T1000 (cell line): ENCODE results near the gene CACNB3.
"Not testable (repeated sequence)": the region's sequence is repeated elsewhere in the genome, so short reads cannot be mapped to it uniquely, and the experiment has no call there.

Experiments used
- DNase-seq: peaks from one replicate; lab custom pipeline; 2025; ENCODE audit warnings: mixed read lengths; lab: John Stamatoyannopoulos, UW

Gene CACNB3

DNA sequence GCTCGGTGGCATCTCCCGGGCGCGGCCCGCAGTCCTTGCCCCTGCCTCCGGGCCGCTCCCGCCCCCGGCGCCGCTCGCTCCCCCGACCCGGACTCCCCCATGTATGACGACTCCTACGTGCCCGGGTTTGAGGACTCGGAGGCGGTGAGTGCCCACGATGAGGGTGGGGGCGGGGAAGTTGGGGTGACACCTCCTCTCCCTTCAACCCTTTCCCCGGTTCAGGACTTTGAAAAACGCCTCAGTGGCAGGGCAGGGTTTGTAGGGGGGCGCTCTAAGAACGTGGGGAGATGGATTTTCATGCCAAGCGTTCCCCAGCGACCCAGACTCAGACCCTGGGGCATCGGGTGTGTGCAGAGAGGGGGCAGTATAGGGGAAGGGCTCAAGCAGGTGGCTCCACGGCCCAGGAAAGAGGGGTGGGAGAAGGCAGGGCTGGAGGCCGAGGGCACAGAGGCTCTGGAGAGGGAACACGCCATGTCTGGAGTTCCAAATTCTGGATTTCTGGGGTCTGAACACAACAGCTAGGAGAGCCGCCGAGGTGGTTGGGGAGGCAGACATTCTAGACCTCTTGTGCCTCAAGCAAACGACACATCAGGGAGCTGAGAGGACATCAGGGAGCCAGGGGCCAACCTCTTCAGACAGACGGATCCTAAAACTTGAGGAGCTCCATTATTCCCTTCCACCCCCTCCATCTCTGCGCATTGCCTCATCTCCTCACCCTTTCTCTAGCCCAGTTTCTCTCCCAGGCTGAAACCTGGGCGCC, 715 bp downstream of the CACNB3 start:
- DNase-seq: no peak

- DNase-seq: no peak
Observed at GRCh38 chr12:48819986-48820725, 1.9 kb downstream of the CACNB3 start.

GRCh38 chr12:48822139-48822538, 3.8 kb downstream of the CACNB3 start:
- DNase-seq: no peak

DNA sequence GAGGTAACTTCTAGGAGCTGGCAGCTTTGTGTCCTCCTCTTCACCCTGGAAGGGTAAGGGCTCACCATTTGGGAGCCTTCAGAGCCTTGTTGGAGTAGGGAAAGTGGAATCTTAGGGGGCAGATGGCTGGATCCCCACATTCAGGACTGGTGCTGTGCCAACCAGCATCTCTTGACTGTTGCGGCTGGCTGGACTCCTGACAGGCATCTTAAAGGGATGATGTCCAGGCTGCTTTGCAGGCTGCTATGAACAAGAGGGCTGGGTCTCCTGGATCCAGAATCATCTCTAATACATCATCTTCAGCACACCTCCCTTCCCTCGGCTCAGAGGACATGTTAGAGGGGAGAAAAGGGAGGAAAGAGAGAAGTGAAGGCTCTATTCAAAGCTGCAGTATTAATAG, 4.4 kb downstream of the CACNB3 start:
- DNase-seq: no peak

- no peak for DNase-seq
Observed at GRCh38 chr12:48823281-48823680, 5.0 kb downstream of the CACNB3 start.

DNA sequence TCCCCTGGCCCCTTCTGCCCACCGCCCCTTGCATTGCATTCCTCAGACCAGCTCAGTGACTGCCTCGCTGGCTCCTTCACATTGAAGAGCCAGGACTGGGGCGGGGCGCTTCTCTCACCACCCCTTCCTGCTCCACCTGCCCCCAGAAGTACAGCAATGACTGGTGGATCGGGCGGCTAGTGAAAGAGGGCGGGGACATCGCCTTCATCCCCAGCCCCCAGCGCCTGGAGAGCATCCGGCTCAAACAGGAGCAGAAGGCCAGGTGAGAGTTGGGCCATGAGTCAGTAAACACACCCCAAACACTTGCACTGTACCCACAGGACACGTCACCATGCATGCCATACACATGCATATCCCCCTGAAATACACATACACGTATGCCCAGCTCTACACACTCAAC, 5.8 kb downstream of the CACNB3 start:
- no peak for DNase-seq

DNA sequence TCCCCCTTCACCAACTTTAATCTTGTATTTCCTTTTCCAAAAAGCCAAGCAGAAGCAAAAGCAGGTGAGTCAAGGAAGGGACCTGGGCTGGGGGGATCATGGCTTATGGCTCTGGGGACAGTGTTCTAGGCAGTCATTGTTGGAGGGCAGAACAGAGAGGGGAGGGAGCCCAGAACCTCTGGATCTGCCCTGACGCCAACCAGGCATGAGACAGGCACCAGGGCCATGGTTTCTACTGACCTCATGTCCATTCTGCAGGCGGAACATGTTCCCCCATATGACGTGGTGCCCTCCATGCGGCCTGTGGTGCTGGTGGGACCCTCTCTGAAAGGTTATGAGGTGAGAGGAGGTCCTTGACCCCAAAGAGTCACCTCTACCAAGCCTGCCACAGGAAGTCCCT, 6.6 kb downstream of the CACNB3 start:
- no peak for DNase-seq

GRCh38 chr12:48826209-48826855, 8.0 kb downstream of the CACNB3 start:
- no peak for DNase-seq

- no peak for DNase-seq
Observed at GRCh38 chr12:48827026-48827425, 8.7 kb downstream of the CACNB3 start.

GRCh38 chr12:48827513-48828096, 9.3 kb downstream of the CACNB3 start:
- no peak for DNase-seq

DNA sequence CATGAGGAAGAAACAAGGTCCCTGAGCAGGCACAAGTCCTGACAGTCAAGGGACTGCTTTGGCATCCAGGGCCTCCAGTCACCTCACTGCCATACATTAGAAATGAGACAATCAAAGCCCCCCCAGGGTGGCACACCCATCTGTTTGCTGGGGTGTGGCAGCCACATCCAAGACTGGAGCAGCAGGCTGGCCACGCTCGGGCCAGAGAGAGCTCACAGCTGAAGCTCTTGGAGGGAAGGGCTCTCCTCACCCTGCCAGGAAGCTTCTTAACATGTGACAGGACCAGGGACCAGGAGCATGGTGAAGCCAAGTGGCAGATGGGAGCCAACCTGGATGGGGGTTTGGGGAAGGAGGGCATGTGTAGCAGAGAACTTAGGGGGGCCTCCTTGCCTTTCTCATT, 10.0 kb downstream of the CACNB3 start:
- no peak for DNase-seq

GRCh38 chr12:48828841-48829575, 10.7 kb downstream of the CACNB3 start:
- DNase-seq: no peak

DNA sequence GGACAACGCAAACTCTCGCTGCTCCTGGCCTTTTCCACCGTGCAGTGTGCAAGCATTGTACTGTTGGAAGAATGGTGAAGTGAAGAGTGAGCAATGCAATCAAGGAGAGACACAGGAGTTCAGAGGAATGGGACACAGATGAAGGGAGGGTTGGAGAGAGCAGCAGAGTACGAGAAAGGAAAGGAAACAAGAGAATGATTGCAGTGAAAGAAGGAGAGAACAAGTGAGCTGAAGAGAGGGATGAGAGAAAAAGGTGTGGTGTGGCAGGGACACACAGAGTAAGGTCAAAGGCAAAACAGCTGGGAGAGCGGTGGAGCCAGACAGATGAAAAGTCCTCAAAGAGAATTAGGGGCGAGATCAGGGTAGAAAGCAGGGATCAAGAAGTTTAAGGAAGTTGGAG, 13.0 kb downstream of the CACNB3 start:
- no peak for DNase-seq

- DNase-seq: no peak
Observed at GRCh38 chr12:48832321-48833060, 14.2 kb downstream of the CACNB3 start.

DNA sequence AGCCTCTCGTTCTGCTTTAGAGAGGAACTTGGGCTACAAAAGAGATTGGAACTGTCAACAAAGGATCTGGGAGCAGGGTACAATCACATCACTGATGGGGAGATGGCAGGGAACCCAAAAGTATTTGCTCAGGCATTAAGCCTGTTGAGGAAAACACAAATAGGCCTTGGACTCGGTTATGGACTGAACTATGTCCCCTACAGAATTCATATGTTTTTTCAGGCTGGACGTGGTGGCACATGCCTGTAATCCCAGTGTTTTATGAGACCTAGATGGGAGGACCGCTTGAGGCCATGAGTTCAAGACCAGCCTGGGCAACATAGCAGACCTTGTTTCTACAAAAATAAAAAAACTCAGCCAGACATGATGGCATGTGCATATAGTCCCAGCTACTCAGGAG, 19.8 kb downstream of the CACNB3 start:
- no peak for DNase-seq

DNA sequence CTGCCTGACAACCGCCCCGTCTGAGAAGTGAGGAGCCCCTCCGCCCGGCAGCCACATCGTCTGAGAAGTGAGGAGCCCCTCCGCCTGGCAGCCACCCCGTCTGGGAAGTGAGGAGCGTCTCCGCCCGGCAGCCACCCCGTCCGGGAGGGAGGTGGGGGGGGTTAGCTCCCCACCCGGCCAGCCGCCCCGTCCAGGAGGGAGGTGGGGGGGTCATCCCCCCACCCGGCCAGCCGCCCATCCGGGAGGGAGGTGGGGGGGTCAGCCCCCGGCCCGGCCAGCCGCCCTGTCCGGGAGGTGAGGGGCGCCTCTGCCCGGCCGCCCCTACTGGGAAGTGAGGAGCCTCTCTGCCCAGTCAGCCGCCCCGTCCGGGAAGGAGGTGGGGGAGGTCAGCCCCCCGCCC, 23.7 kb downstream of the CACNB3 start:
- not testable (repeated sequence) for DNase-seq

DNA sequence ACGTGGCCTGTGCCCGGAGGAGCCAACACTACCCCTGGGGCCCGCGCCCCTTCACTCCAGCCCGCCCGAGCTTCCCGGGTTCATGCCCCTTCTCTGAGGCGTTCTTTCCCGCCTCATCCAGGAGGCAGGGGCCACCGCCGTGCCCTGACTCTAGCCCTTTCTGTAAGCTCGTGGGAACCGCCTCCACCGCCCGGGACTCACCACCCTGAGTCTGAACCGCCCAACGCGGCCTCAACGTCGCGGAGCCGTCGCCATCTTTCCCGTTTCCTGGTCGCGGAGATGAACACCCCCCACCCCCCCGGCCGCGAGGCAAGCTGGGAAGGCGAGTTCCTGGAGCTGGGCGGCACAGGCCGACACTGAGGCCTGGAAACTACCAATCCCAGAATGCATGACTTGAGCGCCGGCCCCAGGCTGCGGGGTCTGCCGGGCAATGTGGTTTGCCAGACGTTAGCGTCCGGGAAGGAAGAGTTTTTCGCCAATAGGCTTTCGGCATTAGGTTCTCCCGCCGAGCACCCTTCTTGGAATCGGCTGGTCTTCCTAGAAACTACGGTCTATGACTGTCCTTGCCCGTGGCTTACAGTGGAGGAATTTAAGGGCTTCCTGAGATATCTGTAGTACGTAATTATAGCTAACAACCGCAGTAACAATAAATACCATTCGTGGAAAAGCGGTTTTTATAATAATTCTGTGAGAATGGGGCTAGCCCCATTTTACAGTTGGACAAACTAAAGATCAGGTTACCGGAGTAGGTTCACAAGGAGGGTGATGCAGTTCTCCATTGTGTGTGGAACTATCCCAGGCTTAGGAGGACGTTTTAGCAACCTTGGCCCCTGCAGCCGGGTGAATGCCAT, 33.8 kb downstream of the CACNB3 start, which contains the start of gene DDX23:
DDX23 (minus strand) TSS at position 281 of the 851 bp plus-strand sequence. CDS start 6,381 bp downstream, outside the sequence.
- peak; percentile 96 for DNase-seq

- peak; percentile 74 for DNase-seq
Observed at GRCh38 chr12:48852734-48853688, 34.7 kb downstream of the CACNB3 start.

DNA sequence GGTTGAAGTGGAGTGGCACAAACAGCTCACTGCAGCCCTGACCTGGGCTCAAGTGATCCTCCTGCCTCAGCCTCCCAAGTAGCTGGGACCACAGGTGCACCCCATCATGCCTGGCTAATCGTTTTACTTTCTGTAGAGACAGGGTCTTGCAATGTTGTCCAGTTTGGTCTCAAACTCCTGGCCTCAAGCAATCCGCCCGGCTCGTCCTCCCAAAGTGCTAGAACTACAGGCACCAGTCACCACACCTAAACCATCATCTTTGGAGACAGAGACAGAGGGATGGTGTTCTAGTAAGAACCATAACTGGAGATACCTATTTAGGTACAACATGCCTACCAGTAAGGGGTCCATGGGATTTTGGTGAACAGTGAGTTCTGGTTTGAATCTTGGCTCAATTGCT, 36.2 kb downstream of the CACNB3 start:
- DNase-seq: no peak
